ENCODE measurements around the gene YBX2. TPM values are rescaled to one million over a fixed set of nuclear protein-coding genes. Genes with fewer than 3 reads are reported as not detected.
A peak's percentile ranks its signal among the peaks of the same experiment; 100 is the strongest.

The YBX2 gene
- total and polyA plus RNA-seq, 8 donors, result 0.37 to 2.5 (median 1.5) TPM

- H3K4me3 ChIP-seq, result peak within 1 kb of the TSS; percentile 86 to 99
- peak in 1 of 2 donors; percentile 35 for TF ChIP-seq CTCF (IDR thresholded peaks at IDR 0.05)
- H3K27ac ChIP-seq, result peak within 1 kb of the TSS; percentile 89 to 96
- DNase-seq (peak; percentile 99 to 100 (median 100)), ATAC-seq (peak; percentile 76)
- H3K27me3 ChIP-seq, result no peaks in the 10 kb centered on the region
- peaks cover 0 to 45% of the 10 kb centered on the region in 2 donors for H3K36me3 ChIP-seq
- no peaks in the 10 kb centered on the region for H3K9me3 ChIP-seq
- intact Hi-C loops (cut with DNase I), result no loop called here
- peaks cover 24 to 64% of the 10 kb centered on the region in 2 donors for H3K4me1 ChIP-seq
Observed at GRCh38 chr17:7239091-7240027, 55.1 kb downstream of the YBX2 start, which contains the start of gene PHF23. TSS of gene PHF23 (minus strand) at chr17:7239457. CDS start at chr17:7239279, 178 bp downstream.

- ATAC-seq, result no peak
Observed at GRCh38 chr17:7238420-7239090, 55.9 kb downstream of the YBX2 start.

More at GRCh38 chr17:7238420-7239090, 55.9 kb downstream of the YBX2 start:
- Histone ChIP-seq H3K27ac (peak overlapping the region; percentile 89 to 96), H3K9me3 (no peaks in the 10 kb centered on the region), H3K4me3 (peak overlapping the region; percentile 86 to 99), H3K27me3 (no peaks in the 10 kb centered on the region), H3K4me1 (peaks cover 24 to 61% of the 10 kb centered on the region in 2 donors), H3K36me3 (peaks cover 0 to 37% of the 10 kb centered on the region in 2 donors)
- no peak for TF ChIP-seq CTCF (IDR thresholded peaks at IDR 0.05)
- intact Hi-C loops (cut with DNase I), result no loop called here
- DNase-seq, result peak in 2 of 4 donors; percentile 55 to 73

Other genes with a start within 250 kb of the YBX2 start
Only the 30 nearest of the 31 such genes appear.
- 1 to 10 TPM; 1.0 to 2.7 TPM for gene ASGR2, start 179.8 kb downstream of the YBX2 start, total RNA-seq
- under 1 TPM; 0.34 to 0.76 (median 0.51) TPM for gene ASGR2, start 179.8 kb downstream of the YBX2 start, polyA plus RNA-seq (ENCODE audit: insufficient read length in 6 of 6)
- gene ASGR1, start 115.3 kb downstream of the YBX2 start, total RNA-seq, result 1 to 10 TPM; 2.4 to 7.7 TPM
- gene ASGR1, start 115.3 kb downstream of the YBX2 start, polyA plus RNA-seq (ENCODE audit: insufficient read length in 6 of 6), result 10 to 100 TPM in 4 of 6 donors, 1 to 10 TPM in 2; 8.7 to 13.0 (median 11.0) TPM
- gene DLG4, start 74.8 kb downstream of the YBX2 start, total RNA-seq, result 10 to 100 TPM; 25.9 to 33.8 TPM
- 10 to 100 TPM; 35.6 to 60.0 (median 47.6) TPM for gene DLG4, start 74.8 kb downstream of the YBX2 start, polyA plus RNA-seq (ENCODE audit: insufficient read length in 6 of 6)
- gene ACADVL, start 74.7 kb downstream of the YBX2 start, total RNA-seq, result 100 to 1,000 TPM; 610 to 654 TPM
- 100 to 1,000 TPM; 285 to 403 (median 362) TPM for gene ACADVL, start 74.7 kb downstream of the YBX2 start, polyA plus RNA-seq (ENCODE audit: insufficient read length in 6 of 6)
- gene DVL2, start 60.1 kb downstream of the YBX2 start, total RNA-seq, result 10 to 100 TPM; 36.9 to 46.3 TPM
- gene DVL2, start 60.1 kb downstream of the YBX2 start, polyA plus RNA-seq (ENCODE audit: insufficient read length in 6 of 6), result 10 to 100 TPM; 51.7 to 59.7 (median 54.6) TPM
- gene PHF23, start 55.2 kb downstream of the YBX2 start, total RNA-seq, result 10 to 100 TPM; 31.1 to 45.4 TPM
- 10 to 100 TPM; 32.8 to 51.2 (median 46.1) TPM for gene PHF23, start 55.2 kb downstream of the YBX2 start, polyA plus RNA-seq (ENCODE audit: insufficient read length in 6 of 6)
- 100 to 1,000 TPM; 545 to 559 TPM for gene GABARAP, start 52.2 kb downstream of the YBX2 start, total RNA-seq
- 100 to 1,000 TPM; 442 to 526 (median 470) TPM for gene GABARAP, start 52.2 kb downstream of the YBX2 start, polyA plus RNA-seq (ENCODE audit: insufficient read length in 6 of 6)
- gene CTDNEP1, start 42.9 kb downstream of the YBX2 start, total RNA-seq, result 100 to 1,000 TPM; 134 to 171 TPM
- 100 to 1,000 TPM; 133 to 154 (median 146) TPM for gene CTDNEP1, start 42.9 kb downstream of the YBX2 start, polyA plus RNA-seq (ENCODE audit: insufficient read length in 6 of 6)
- 10 to 100 TPM; 26.5 to 46.6 TPM for gene ELP5, start 42.4 kb downstream of the YBX2 start, total RNA-seq
- 10 to 100 TPM; 36.6 to 49.7 (median 42.9) TPM for gene ELP5, start 42.4 kb downstream of the YBX2 start, polyA plus RNA-seq (ENCODE audit: insufficient read length in 6 of 6)
- 100 to 1,000 TPM; 187 to 197 TPM for gene CLDN7, start 32.2 kb downstream of the YBX2 start, total RNA-seq
- gene CLDN7, start 32.2 kb downstream of the YBX2 start, polyA plus RNA-seq (ENCODE audit: insufficient read length in 6 of 6), result 10 to 100 TPM; 26.0 to 37.0 (median 34.8) TPM
- under 1 TPM; 0.60 to 0.85 TPM for gene SLC2A4, start 12.9 kb downstream of the YBX2 start, total RNA-seq
- 1 to 10 TPM in 4 of 6 donors, under 1 TPM in 2; 0.93 to 1.5 (median 1.3) TPM for gene SLC2A4, start 12.9 kb downstream of the YBX2 start, polyA plus RNA-seq (ENCODE audit: insufficient read length in 6 of 6)
- 100 to 1,000 TPM; 307 to 622 TPM for gene EIF5A, start 13.0 kb upstream of the YBX2 start, total RNA-seq
- 100 to 1,000 TPM; 213 to 323 (median 262) TPM for gene EIF5A, start 13.0 kb upstream of the YBX2 start, polyA plus RNA-seq (ENCODE audit: insufficient read length in 6 of 6)
- 10 to 100 TPM; 48.2 to 54.9 TPM for gene GPS2, start 20.7 kb upstream of the YBX2 start, total RNA-seq
- 100 to 1,000 TPM in 1 of 6 donors, 10 to 100 TPM in 5; 73.0 to 102 (median 81.9) TPM for gene GPS2, start 20.7 kb upstream of the YBX2 start, polyA plus RNA-seq (ENCODE audit: insufficient read length in 6 of 6)
- gene NEURL4, start 34.7 kb upstream of the YBX2 start, total RNA-seq, result 10 to 100 TPM; 27.8 to 35.2 TPM
- 10 to 100 TPM; 22.2 to 36.8 (median 27.9) TPM for gene NEURL4, start 34.7 kb upstream of the YBX2 start, polyA plus RNA-seq (ENCODE audit: insufficient read length in 6 of 6)
- 10 to 100 TPM in 1 of 2 donors, 1 to 10 TPM in 1; 9.9 to 51.4 TPM for gene ACAP1, start 41.9 kb upstream of the YBX2 start, total RNA-seq
- gene ACAP1, start 41.9 kb upstream of the YBX2 start, polyA plus RNA-seq (ENCODE audit: insufficient read length in 6 of 6), result 10 to 100 TPM in 2 of 6 donors, 1 to 10 TPM in 4; 6.7 to 11.3 (median 8.1) TPM
- 10 to 100 TPM; 10.3 to 10.7 TPM for gene KCTD11, start 57.5 kb upstream of the YBX2 start, total RNA-seq
- gene KCTD11, start 57.5 kb upstream of the YBX2 start, polyA plus RNA-seq (ENCODE audit: insufficient read length in 6 of 6), result 10 to 100 TPM in 3 of 6 donors, 1 to 10 TPM in 3; 8.3 to 13.1 (median 9.9) TPM
- not detected for gene TMEM95, start 60.5 kb upstream of the YBX2 start, total RNA-seq
- not detected for gene TMEM95, start 60.5 kb upstream of the YBX2 start, polyA plus RNA-seq (ENCODE audit: insufficient read length in 6 of 6)
- 1 to 10 TPM; 6.1 to 6.4 TPM for gene TNK1, start 86.5 kb upstream of the YBX2 start, total RNA-seq
- 1 to 10 TPM; 5.3 to 8.7 (median 6.4) TPM for gene TNK1, start 86.5 kb upstream of the YBX2 start, polyA plus RNA-seq (ENCODE audit: insufficient read length in 6 of 6)
- gene PLSCR3, start 99.9 kb upstream of the YBX2 start, total RNA-seq, result 10 to 100 TPM; 42.0 to 42.7 TPM
- gene PLSCR3, start 99.9 kb upstream of the YBX2 start, polyA plus RNA-seq (ENCODE audit: insufficient read length in 6 of 6), result 10 to 100 TPM; 46.0 to 62.5 (median 57.7) TPM
- 10 to 100 TPM; 50.7 to 56.0 TPM for gene TMEM256, start 109.5 kb upstream of the YBX2 start, total RNA-seq
- 10 to 100 TPM; 70.7 to 75.7 (median 72.5) TPM for gene TMEM256, start 109.5 kb upstream of the YBX2 start, polyA plus RNA-seq (ENCODE audit: insufficient read length in 6 of 6)
- gene NLGN2, start 113.2 kb upstream of the YBX2 start, total RNA-seq, result 10 to 100 TPM; 14.8 to 20.1 TPM
- 10 to 100 TPM; 25.3 to 34.4 (median 30.1) TPM for gene NLGN2, start 113.2 kb upstream of the YBX2 start, polyA plus RNA-seq (ENCODE audit: insufficient read length in 6 of 6)
- not detected for gene SPEM1, start 125.7 kb upstream of the YBX2 start, total RNA-seq
- not detected for gene SPEM1, start 125.7 kb upstream of the YBX2 start, polyA plus RNA-seq (ENCODE audit: insufficient read length in 6 of 6)
- not detected for gene SPEM2, start 131.0 kb upstream of the YBX2 start, total RNA-seq
- gene SPEM2, start 131.0 kb upstream of the YBX2 start, polyA plus RNA-seq (ENCODE audit: insufficient read length in 6 of 6), result not detected
- not detected for gene SPEM3, start 134.2 kb upstream of the YBX2 start, total RNA-seq
- gene SPEM3, start 134.2 kb upstream of the YBX2 start, polyA plus RNA-seq (ENCODE audit: insufficient read length in 6 of 6), result not detected
- gene TMEM102, start 140.8 kb upstream of the YBX2 start, total RNA-seq, result 1 to 10 TPM; 7.2 to 9.6 TPM
- 1 to 10 TPM; 2.1 to 3.3 (median 2.6) TPM for gene TMEM102, start 140.8 kb upstream of the YBX2 start, polyA plus RNA-seq (ENCODE audit: insufficient read length in 6 of 6)
- 1 to 10 TPM in 1 of 2 donors, under 1 TPM in 1; 0.97 to 1.7 TPM for gene FGF11, start 144.9 kb upstream of the YBX2 start, total RNA-seq
- 1 to 10 TPM; 1.7 to 2.8 (median 2.3) TPM for gene FGF11, start 144.9 kb upstream of the YBX2 start, polyA plus RNA-seq (ENCODE audit: insufficient read length in 6 of 6)
- gene CHRNB1, start 150.4 kb upstream of the YBX2 start, total RNA-seq, result 10 to 100 TPM; 10.6 to 12.1 TPM
- 10 to 100 TPM in 2 of 6 donors, 1 to 10 TPM in 4; 7.0 to 10.3 (median 9.6) TPM for gene CHRNB1, start 150.4 kb upstream of the YBX2 start, polyA plus RNA-seq (ENCODE audit: insufficient read length in 6 of 6)
- 10 to 100 TPM; 46.2 to 63.2 TPM for gene ZBTB4, start 185.0 kb upstream of the YBX2 start, total RNA-seq
- 10 to 100 TPM; 39.7 to 49.7 (median 42.8) TPM for gene ZBTB4, start 185.0 kb upstream of the YBX2 start, polyA plus RNA-seq (ENCODE audit: insufficient read length in 6 of 6)
- not detected for gene SLC35G6, start 186.8 kb upstream of the YBX2 start, total RNA-seq
- gene SLC35G6, start 186.8 kb upstream of the YBX2 start, polyA plus RNA-seq (ENCODE audit: insufficient read length in 6 of 6), result under 1 TPM; 0.17 to 0.35 (median 0.35) TPM
- gene POLR2A, start 189.7 kb upstream of the YBX2 start, total RNA-seq, result 100 to 1,000 TPM in 1 of 2 donors, 10 to 100 TPM in 1; 90.8 to 116 TPM
- gene POLR2A, start 189.7 kb upstream of the YBX2 start, polyA plus RNA-seq (ENCODE audit: insufficient read length in 6 of 6), result 100 to 1,000 TPM in 4 of 6 donors, 10 to 100 TPM in 2; 97.2 to 118 (median 109) TPM

Measured in left lung (tissue), 10 donors.